ENCODE data around the gene TULP4. TPM values are rescaled to one million over a fixed set of nuclear protein-coding genes. Genes with fewer than 3 reads are reported as not detected.

The TULP4 gene
- total and polyA plus RNA-seq, 4 experiments from 2014 or later = 14.8 to 94.1 (median 63.6) TPM

DNA sequence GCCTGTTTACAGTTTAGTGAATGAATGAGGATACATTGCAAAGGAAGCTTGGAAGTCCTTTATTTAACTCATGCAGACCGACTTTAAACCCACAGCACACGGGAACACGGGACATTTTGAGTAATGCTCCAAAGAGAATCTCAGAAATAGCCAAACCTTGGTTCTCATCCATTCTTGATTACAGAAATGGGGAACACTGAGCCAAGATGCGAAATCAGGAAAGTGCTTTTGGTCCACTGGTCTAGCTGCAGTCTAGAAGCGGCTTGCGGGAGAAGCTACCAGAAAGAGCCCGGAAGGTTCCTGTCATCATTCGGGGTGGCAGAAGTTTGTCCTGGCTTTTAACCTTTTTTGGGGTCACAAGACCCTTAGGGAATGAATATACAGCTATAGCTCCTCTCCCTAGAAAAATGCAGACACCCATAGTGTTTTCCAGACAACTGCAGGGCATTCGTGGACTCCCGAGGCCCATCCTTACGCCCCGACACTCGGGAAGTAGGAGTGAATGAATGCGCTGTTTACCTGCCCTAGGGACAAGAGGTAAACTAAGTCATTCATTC is 247.2 kb downstream of the TULP4 start:
- Mint-ChIP-seq H3K27ac (peak overlapping the region in 6 of 7 donors; percentile 73 to 90 (median 84)), H3K4me3 (peak overlapping the region; percentile 61 to 82 (median 74)), H3K4me1 (peaks cover 23 to 43% (median 37%) of the 10 kb centered on the region in 4 donors), H3K36me3 (peaks cover 0 to 5% of the 10 kb centered on the region in 2 donors), H3K27me3 (no peaks in the 10 kb centered on the region), H3K9me3 (peaks cover 0 to 2% (median 0%) of the 10 kb centered on the region in 8 donors)
- Histone ChIP-seq H3K4me3 (ENCODE audit: low read length in 2 of 2) (peak overlapping the region; percentile 32 to 71), H3K36me3 (ENCODE audit: insufficient read depth, low read length) (no peaks in the 10 kb centered on the region), H3K4me1 (ENCODE audit: insufficient read depth, low read length) (peaks cover 43% of the 10 kb centered on the region), H3K27ac (ENCODE audit: low read depth, low read length) (peak overlapping the region; percentile 81), H3K9me3 (ENCODE audit: control insufficient read depth in 1 of 2, low read length in 2 of 2) (no peaks in the 10 kb centered on the region), H3K27me3 (ENCODE audit: insufficient read depth, low read length) (no peaks in the 10 kb centered on the region)
- ChIA-PET CTCF (ENCODE audit: partially characterized antibody) (interaction anchor here (0.9 to 1.2 kb wide), 4 partner anchors 41 to 345 kb away, joined by 3 to 6 read pairs (median 4); no protein-coding TSS in a partner anchor), POLR2A (ENCODE audit: partially characterized antibody) (interaction anchor here (0.7 to 3.0 kb wide), 15 partner anchors 9 to 310 kb away, joined by 3 to 26 read pairs (median 3); partner anchors contain the start of gene DYNLT1)
- DNase-seq = no peak
- intact Hi-C loops (cut with micrococcal nuclease) = loop anchor here (2.0 kb wide), 2 partner anchors 23 to 327 kb away; no protein-coding TSS in a partner anchor

DNA sequence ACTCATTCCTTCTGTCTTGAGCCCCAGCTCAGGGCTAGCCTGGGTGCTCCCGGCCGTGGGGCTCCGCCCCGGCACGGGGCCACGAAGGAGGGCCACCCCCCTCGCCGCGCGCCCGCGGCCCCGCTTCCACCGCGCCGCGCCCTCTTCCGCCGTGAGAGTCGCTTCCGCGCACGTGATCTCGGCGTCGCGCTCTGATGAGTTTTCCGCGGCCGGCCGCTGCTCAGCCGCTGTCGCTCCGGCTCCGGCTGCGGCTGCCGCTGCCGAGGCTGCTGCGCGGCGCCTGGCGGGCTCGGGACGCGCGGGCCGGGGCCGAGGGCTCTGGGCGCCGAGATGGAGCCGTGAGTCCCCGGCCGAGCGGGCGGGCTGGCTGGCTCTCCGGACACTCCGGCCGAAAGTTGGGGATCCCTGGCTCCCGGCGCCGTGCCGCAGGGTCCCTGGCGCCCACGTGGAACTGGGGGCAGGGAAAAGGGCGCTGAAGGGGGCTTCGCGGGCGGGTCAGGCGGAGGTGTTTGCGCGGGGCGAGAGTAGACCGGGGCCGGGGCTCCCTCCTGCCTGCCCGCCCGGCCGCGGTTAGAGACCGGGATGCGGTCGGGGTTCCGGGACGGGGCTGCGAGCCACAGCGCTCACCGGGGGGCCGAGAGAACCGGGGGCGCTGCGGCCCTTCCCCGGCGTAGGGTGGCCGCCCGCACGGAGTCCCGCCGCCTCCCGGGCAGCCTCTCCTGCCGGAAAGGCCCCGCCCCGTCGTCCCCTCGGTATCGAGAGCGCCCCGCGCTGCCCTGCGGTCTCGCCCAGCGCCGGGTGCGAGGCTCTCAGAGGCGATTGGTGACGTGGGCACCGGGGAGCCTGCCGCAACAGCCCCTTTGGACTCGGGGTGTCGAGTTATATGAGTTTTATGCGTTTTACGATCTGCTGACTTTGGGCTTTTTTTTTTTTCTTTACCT is 247.9 kb downstream of the TULP4 start, which contains the start of gene TMEM181:
Gene TMEM181 (plus strand): TSS at position 197 of the 941 bp plus-strand sequence. CDS start 134 bp downstream, at position 331.
- H3K4me3 ChIP-seq (ENCODE audit: low read length in 2 of 2) = peak within 1 kb of the TSS; percentile 32 to 71
- DNase-seq = peak; percentile 83 to 87 (median 87)
- H3K27ac ChIP-seq (ENCODE audit: low read depth, low read length) = peak within 1 kb of the TSS; percentile 81
- ChIA-PET POLR2A (ENCODE audit: partially characterized antibody) (interaction anchor here (0.7 to 3.0 kb wide), 15 partner anchors 8 to 309 kb away, joined by 3 to 26 read pairs (median 3); partner anchors contain the start of gene DYNLT1), CTCF (ENCODE audit: partially characterized antibody) (interaction anchor here (0.9 to 1.2 kb wide), 4 partner anchors 42 to 346 kb away, joined by 3 to 6 read pairs (median 4); no protein-coding TSS in a partner anchor)
- intact Hi-C loops (cut with micrococcal nuclease) = loop anchor here (2.0 to 5.0 kb wide), 4 partner anchors 23 to 327 kb away; partner anchors contain the start of gene DYNLT1
- Mint-ChIP-seq H3K9me3 (peaks cover 0 to 2% (median 0%) of the 10 kb centered on the region in 8 donors), H3K27ac (peak within 1 kb of the TSS; percentile 87 to 98 (median 95)), H3K4me1 (peaks cover 30 to 50% (median 43%) of the 10 kb centered on the region in 4 donors), H3K27me3 (no peaks in the 10 kb centered on the region), H3K4me3 (peak within 1 kb of the TSS; percentile 90 to 98 (median 96)), H3K36me3 (peaks cover 0 to 6% of the 10 kb centered on the region in 2 donors)
- peaks cover 50% of the 10 kb centered on the region for H3K4me1 ChIP-seq (ENCODE audit: insufficient read depth, low read length)
- H3K9me3 ChIP-seq (ENCODE audit: control insufficient read depth in 1 of 2, low read length in 2 of 2) = no peaks in the 10 kb centered on the region
- H3K27me3 ChIP-seq (ENCODE audit: insufficient read depth, low read length) = no peaks in the 10 kb centered on the region
- no peaks in the 10 kb centered on the region for H3K36me3 ChIP-seq (ENCODE audit: insufficient read depth, low read length)

DNA sequence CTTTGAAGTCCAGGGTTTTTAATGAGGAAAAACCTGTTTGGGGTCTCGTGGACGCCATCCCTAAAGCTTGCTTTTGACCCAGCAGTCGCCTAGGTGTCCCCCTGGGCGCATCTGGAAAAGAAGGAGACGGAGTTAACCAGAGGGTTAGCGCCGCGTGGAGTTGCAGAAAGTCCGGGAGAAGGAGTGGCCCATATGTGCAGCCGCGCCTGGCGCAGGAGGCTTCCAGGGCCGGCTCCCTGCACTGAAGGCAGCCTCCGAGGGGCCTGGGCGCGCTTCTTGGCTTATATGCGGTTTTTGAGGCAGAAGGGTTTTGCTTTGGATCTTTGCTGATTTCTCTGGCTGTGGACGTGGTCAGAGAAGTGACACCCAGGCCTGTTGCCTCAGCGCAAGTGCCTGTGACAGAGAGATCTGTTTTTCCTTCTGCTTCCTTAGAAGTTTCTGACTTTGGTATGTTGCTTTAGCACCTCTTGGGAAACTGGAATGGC is 248.6 kb downstream of the TULP4 start:
- peak overlapping the region; percentile 20 to 71 for H3K4me3 ChIP-seq (ENCODE audit: low read length in 2 of 2)
- H3K9me3 Mint-ChIP-seq = peaks cover 0 to 2% (median 0%) of the 10 kb centered on the region in 8 donors
- H3K36me3 Mint-ChIP-seq = peaks cover 0 to 6% of the 10 kb centered on the region in 2 donors
- ChIA-PET CTCF (ENCODE audit: partially characterized antibody) (interaction anchor here (1.5 kb wide), 1 partner anchor 193 kb away, joined by 4 read pairs; no protein-coding TSS in a partner anchor), POLR2A (ENCODE audit: partially characterized antibody) (interaction anchor here (1.9 to 2.2 kb wide), 2 partner anchors 24 to 83 kb away, joined by 8 to 13 read pairs; partner anchors contain the start of gene DYNLT1)
- intact Hi-C loops (cut with micrococcal nuclease) = loop anchor here (5.0 kb wide), 2 partner anchors 44 to 81 kb away; partner anchors contain the start of gene DYNLT1
- H3K4me1 Mint-ChIP-seq = peaks cover 35 to 57% (median 49%) of the 10 kb centered on the region in 4 donors
- peak overlapping the region; percentile 87 to 98 (median 95) for H3K27ac Mint-ChIP-seq
- H3K9me3 ChIP-seq (ENCODE audit: control insufficient read depth in 1 of 2, low read length in 2 of 2) = no peaks in the 10 kb centered on the region
- no peaks in the 10 kb centered on the region for H3K27me3 ChIP-seq (ENCODE audit: insufficient read depth, low read length)
- peak in 1 of 5 donors; percentile 11 for DNase-seq
- peak overlapping the region; percentile 81 for H3K27ac ChIP-seq (ENCODE audit: low read depth, low read length)
- H3K4me3 Mint-ChIP-seq = peak overlapping the region; percentile 90 to 98 (median 96)
- peaks cover 57% of the 10 kb centered on the region for H3K4me1 ChIP-seq (ENCODE audit: insufficient read depth, low read length)
- H3K36me3 ChIP-seq (ENCODE audit: insufficient read depth, low read length) = no peaks in the 10 kb centered on the region
- H3K27me3 Mint-ChIP-seq = no peaks in the 10 kb centered on the region

Other genes with a start within 250 kb of the TULP4 start
- gene SERAC1, start 144.2 kb upstream of the TULP4 start, total RNA-seq = 1 to 10 TPM; 4.9 to 5.5 TPM
- 1 to 10 TPM; 1.7 to 3.1 TPM for gene SERAC1, start 144.2 kb upstream of the TULP4 start, polyA plus RNA-seq
- 10 to 100 TPM; 11.3 to 12.2 TPM for gene GTF2H5, start 144.1 kb upstream of the TULP4 start, total RNA-seq
- gene GTF2H5, start 144.1 kb upstream of the TULP4 start, polyA plus RNA-seq = 10 to 100 TPM; 25.2 to 25.7 TPM
- 10 to 100 TPM; 26.1 to 28.0 TPM for gene TMEM181, start 247.6 kb downstream of the TULP4 start, total RNA-seq
- gene TMEM181, start 247.6 kb downstream of the TULP4 start, polyA plus RNA-seq = 1 to 10 TPM; 4.3 to 8.1 TPM

Measured in CD4-positive, alpha-beta memory T cell (primary cell).